Activated CD4-positive, alpha-beta T cell treated with anti-CD3 and anti-CD28 coated beads, Interleukin-2, Interleukin-6, amounts not matched to agents 100 ng/mL and 50 ng/mL, durations not matched to agents 16 hours and 8 hours (primary cell): ENCODE results near the gene HCK.
"Not testable (repeated sequence)": the region's sequence is repeated elsewhere in the genome, so short reads cannot be mapped to it uniquely, and the experiment has no call there.

Experiments used
- DNase-seq: peaks from one replicate; pipeline ENCODE4 v3.0.0-alpha.2; 2020

Gene HCK

GRCh38 chr20:32109392-32110172, 57.5 kb downstream of the HCK start, which contains the start of gene TM9SF4:
TM9SF4 (plus strand) TSS chr20:32109714; CDS start chr20:32109741, 27 bp downstream.
- DNase-seq = peak; percentile 94

GRCh38 chr20:32110173-32110704, 58.2 kb downstream of the HCK start:
- no peak for DNase-seq

- DNase-seq = no peak
Measured at GRCh38 chr20:32110727-32111126, 58.7 kb downstream of the HCK start.

- DNase-seq = no peak
Measured at GRCh38 chr20:32111156-32111686, 59.2 kb downstream of the HCK start.

- no peak for DNase-seq
Measured at GRCh38 chr20:32111753-32112152, 59.7 kb downstream of the HCK start.

- DNase-seq = peak; percentile 31
Measured at GRCh38 chr20:32112841-32113240, 60.8 kb downstream of the HCK start.

- no peak for DNase-seq
Measured at GRCh38 chr20:32113591-32114260, 61.7 kb downstream of the HCK start.

GRCh38 chr20:32114305-32114960, 62.4 kb downstream of the HCK start:
- DNase-seq = no peak

GRCh38 chr20:32115211-32115767, 63.2 kb downstream of the HCK start:
- DNase-seq = no peak

GRCh38 chr20:32116079-32116521, 64.1 kb downstream of the HCK start:
- no peak for DNase-seq

- DNase-seq = not testable (repeated sequence)
Measured at GRCh38 chr20:32116796-32117195, 64.8 kb downstream of the HCK start.

- DNase-seq = not testable (repeated sequence)
Measured at GRCh38 chr20:32118427-32118826, 66.4 kb downstream of the HCK start.

- DNase-seq = no peak
Measured at GRCh38 chr20:32119734-32120133, 67.7 kb downstream of the HCK start.

GRCh38 chr20:32121908-32122307, 69.9 kb downstream of the HCK start:
- DNase-seq = not testable (repeated sequence)

- DNase-seq = no peak
Measured at GRCh38 chr20:32123088-32123487, 71.0 kb downstream of the HCK start.

GRCh38 chr20:32124916-32125454, 72.9 kb downstream of the HCK start:
- no peak for DNase-seq

- no peak for DNase-seq
Measured at GRCh38 chr20:32125506-32125905, 73.5 kb downstream of the HCK start.

GRCh38 chr20:32126919-32127318, 74.9 kb downstream of the HCK start:
- no peak for DNase-seq

GRCh38 chr20:32127347-32127746, 75.3 kb downstream of the HCK start:
- no peak for DNase-seq

GRCh38 chr20:32128167-32128566, 76.1 kb downstream of the HCK start:
- no peak for DNase-seq

GRCh38 chr20:32129863-32130262, 77.8 kb downstream of the HCK start:
- DNase-seq = no peak

GRCh38 chr20:32130352-32130751, 78.3 kb downstream of the HCK start:
- no peak for DNase-seq

GRCh38 chr20:32130965-32131364, 78.9 kb downstream of the HCK start:
- DNase-seq = no peak
